MM.1S (cell line): Measurements from ENCODE around the gene KLK15.

Experiments used
- EZH2 ChIP-seq: fragments of 300-600 bp; sonication (generic); optimal IDR thresholded peaks from 2 replicates; pipeline ENCODE3; 2017; ENCODE audit warnings: low read depth, mild to moderate bottlenecking, antibody characterized with exemption, low read length, mixed read lengths
- EZH2phosphoT487 ChIP-seq: fragments of 300-600 bp; sonication (generic); IDR thresholded peaks from 2 replicates; pipeline ENCODE4 v1.6.1; 2018; ENCODE audit warnings: antibody characterized with exemption, low read length
- TF ChIP-seq, protein P1 (sequence below): fragments of 300-600 bp; sonication (generic); IDR thresholded peaks from 2 replicates; pipeline ENCODE4 v1.5.1; 2016; ENCODE audit warnings: antibody characterized with exemption, low read length, mixed read lengths

DNA sequence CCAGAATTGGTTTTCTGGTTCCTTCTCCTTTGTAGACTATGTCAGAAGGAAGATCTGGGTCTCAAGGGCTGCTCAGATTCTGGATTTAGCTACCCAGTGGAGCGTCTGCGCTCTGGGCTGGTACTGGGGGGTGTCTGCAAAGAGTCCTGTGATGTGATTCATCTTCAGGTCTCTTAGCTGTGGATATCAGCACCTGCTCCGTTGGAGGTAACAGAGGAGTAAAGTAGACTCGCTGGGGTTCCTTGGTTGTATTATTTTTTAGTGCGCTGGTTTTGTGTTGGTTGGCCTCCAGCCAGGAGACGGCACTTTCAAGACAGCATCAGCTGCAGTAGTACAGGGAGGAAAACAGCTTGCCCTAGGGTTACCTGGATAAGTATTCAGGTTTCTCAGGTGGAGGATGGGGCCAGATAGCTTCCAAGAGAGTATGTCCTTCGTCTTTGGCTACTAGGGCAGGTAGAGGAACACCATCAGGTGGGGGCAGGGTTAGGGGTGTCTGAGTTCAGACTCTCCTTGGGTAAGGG is 10.4 kb upstream of the KLK15 start:
- TF ChIP-seq, protein P1, sequence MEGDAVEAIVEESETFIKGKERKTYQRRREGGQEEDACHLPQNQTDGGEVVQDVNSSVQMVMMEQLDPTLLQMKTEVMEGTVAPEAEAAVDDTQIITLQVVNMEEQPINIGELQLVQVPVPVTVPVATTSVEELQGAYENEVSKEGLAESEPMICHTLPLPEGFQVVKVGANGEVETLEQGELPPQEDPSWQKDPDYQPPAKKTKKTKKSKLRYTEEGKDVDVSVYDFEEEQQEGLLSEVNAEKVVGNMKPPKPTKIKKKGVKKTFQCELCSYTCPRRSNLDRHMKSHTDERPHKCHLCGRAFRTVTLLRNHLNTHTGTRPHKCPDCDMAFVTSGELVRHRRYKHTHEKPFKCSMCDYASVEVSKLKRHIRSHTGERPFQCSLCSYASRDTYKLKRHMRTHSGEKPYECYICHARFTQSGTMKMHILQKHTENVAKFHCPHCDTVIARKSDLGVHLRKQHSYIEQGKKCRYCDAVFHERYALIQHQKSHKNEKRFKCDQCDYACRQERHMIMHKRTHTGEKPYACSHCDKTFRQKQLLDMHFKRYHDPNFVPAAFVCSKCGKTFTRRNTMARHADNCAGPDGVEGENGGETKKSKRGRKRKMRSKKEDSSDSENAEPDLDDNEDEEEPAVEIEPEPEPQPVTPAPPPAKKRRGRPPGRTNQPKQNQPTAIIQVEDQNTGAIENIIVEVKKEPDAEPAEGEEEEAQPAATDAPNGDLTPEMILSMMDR = no peak
- TF ChIP-seq EZH2 (no peak), EZH2phosphoT487 (no peak)
